Measurements from ENCODE around the gene SETD6. TPM values are rescaled to one million over a fixed set of nuclear protein-coding genes. Genes with fewer than 3 reads are reported as not detected.

SETD6 gene
- total and polyA plus RNA-seq, 2 of the 13 experiments (the other 11 are each of a cell fraction or from before 2014, with no cell fraction given) = 24.0 to 25.7 TPM

- Histone ChIP-seq H3K9me3 (ENCODE audit: low read length) (no peaks in the 10 kb centered on the region), H3K4me3 (replicated peaks in 1 of 3; ENCODE audit: insufficient read depth in 1 of 3, low read depth in 2 of 3, low read length in 3 of 3) (no peak overlapping the region), H3K79me2 (ENCODE audit: insufficient read depth, low read length) (peaks cover 5% of the 10 kb centered on the region), H3K9ac (ENCODE audit: insufficient read depth, low read depth, low read length) (no peak overlapping the region), H4K20me1 (ENCODE audit: insufficient read depth, low read length) (peaks cover 12% of the 10 kb centered on the region), H3K27me3 (ENCODE audit: control insufficient read depth in 1 of 2, insufficient read depth in 2 of 2, low read length in 2 of 2) (no peaks in the 10 kb centered on the region), H2AFZ (ENCODE audit: low read length) (no peak overlapping the region), H3K4me1 (ENCODE audit: insufficient read depth, low read length) (peaks cover 32% of the 10 kb centered on the region), H3K4me2 (ENCODE audit: low read depth, low read length) (no peak overlapping the region), H3K27ac (ENCODE audit: extremely low read length, insufficient read depth, low read length) (no peak overlapping the region), H3K36me3 (replicated peaks in 1 of 2; ENCODE audit: control insufficient read depth in 1 of 2, insufficient read depth in 2 of 2, low read length in 2 of 2) (peaks cover 25 to 64% of the 10 kb centered on the region in 2 experiments)
- no peak for DNase-seq (ENCODE audit: low spot score)
- WGBS (ENCODE audit: low lambda C conversion rate) = 95% methylated on average over 8 of the region's 8 CpGs
- ChIA-PET CTCF (ENCODE audit: low intra/inter-chr PET ratio, low total read pairs) (no interaction called here), POLR2A (interaction anchor here (0.8 kb wide), 1 partner anchor 117 kb away, joined by 3 read pairs; no protein-coding TSS in a partner anchor)
- intact Hi-C loops (cut with micrococcal nuclease; ENCODE audit: unreplicated experiment) = loop anchor here (10.0 kb wide), 1 partner anchor 46 kb away; no protein-coding TSS in a partner anchor
- ATAC-seq = no peak
- in situ Hi-C loops (cut with HindIII; ENCODE audit: extremely low pct_ligation_motif_present, low pct_unique_long_range_greater_than_20kb) = loop anchor here (10.0 kb wide), 1 partner anchor 116 kb away; no protein-coding TSS in a partner anchor
- TF ChIP-seq ZNF761 (CRISPR knock-in tag; conservative IDR thresholded peaks at IDR 0.05) (no peak), RBFOX2 (IDR thresholded peaks at IDR 0.05; ENCODE audit: low read depth, low read length) (0 out of 2 replicates have a peak, but pooled peaks have one; percentile 30), ZNF619 (CRISPR knock-in tag; IDR thresholded peaks at IDR 0.05) (no peak), POLR2A (IDR thresholded peaks at IDR 0.05; ENCODE audit: insufficient read depth in 1 of 2, low read depth in 2 of 2, low read length in 2 of 2) (peak in 1 of 2 experiments; percentile 40; a peak in 1 of 4 replicates), RBM22 (optimal IDR thresholded peaks at IDR 0.05; ENCODE audit: low read length) (peak; percentile 96), POLR2AphosphoS5 (IDR thresholded peaks at IDR 0.05; ENCODE audit: low read depth, low read length) (peak; percentile 41; the same call in 1 of the 2 replicates), ETV5 (CRISPR knock-in tag; IDR thresholded peaks at IDR 0.05; ENCODE audit: borderline replicate concordance) (no peak), POLR2G (IDR thresholded peaks at IDR 0.05; ENCODE audit: low read depth, low read length) (peak; percentile 35; the same call in 1 of the 2 replicates)
- no peak for FAIRE-seq
- no TSS peak for BruUV-seq (replicated peaks)
These were observed 3.0 kb downstream of the SETD6 start for GRCh38 chr16:58518083-58518979.

All from HepG2 (cell line).